ENCODE data around the gene RTL10. TPM values are rescaled to one million over a fixed set of nuclear protein-coding genes. Genes with fewer than 3 reads are reported as not detected.
A peak's percentile ranks its signal among the peaks of the same experiment; 100 is the strongest.

RTL10 gene
- total and polyA plus RNA-seq, 8 donors: 3.7 to 12.4 (median 8.6) TPM

DNA sequence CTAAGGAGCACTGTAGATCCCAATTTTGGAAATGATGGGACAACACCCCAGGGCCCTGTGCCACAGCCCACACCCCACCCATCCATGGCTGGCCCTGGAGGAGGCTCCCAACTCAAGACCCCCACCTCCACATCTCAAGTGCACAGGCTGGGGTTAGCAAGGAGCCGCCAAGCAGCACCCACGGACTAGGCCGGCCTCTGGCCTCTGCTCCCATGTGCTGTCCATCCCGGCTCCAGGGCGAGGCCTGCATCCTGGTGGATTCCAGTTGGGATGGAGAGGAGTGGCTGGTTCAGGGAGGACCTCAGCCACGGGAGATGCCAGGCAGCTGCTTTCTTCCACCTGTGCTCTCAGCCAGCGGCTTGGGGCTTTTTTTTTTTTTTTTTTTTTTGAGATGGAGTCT lies 43.5 kb upstream of the RTL10 start:
- no peak for FAIRE-seq
- Histone ChIP-seq H3K36me3 (no peaks in the 10 kb centered on the region), H3K27me3 (no peaks in the 10 kb centered on the region), H3K9me3 (no peaks in the 10 kb centered on the region), H3K4me1 (no peaks in the 10 kb centered on the region), H3K4me3 (no peak overlapping the region), H3K27ac (no peak overlapping the region)
- WGBS, 2 donors: 92 to 95% methylated on average over 7 of the region's 7 CpGs
- no peak for DNase-seq
- intact Hi-C loops (cut with DNase I): no loop called here
- no peak for ATAC-seq
- TF ChIP-seq, protein P1, sequence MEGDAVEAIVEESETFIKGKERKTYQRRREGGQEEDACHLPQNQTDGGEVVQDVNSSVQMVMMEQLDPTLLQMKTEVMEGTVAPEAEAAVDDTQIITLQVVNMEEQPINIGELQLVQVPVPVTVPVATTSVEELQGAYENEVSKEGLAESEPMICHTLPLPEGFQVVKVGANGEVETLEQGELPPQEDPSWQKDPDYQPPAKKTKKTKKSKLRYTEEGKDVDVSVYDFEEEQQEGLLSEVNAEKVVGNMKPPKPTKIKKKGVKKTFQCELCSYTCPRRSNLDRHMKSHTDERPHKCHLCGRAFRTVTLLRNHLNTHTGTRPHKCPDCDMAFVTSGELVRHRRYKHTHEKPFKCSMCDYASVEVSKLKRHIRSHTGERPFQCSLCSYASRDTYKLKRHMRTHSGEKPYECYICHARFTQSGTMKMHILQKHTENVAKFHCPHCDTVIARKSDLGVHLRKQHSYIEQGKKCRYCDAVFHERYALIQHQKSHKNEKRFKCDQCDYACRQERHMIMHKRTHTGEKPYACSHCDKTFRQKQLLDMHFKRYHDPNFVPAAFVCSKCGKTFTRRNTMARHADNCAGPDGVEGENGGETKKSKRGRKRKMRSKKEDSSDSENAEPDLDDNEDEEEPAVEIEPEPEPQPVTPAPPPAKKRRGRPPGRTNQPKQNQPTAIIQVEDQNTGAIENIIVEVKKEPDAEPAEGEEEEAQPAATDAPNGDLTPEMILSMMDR (IDR thresholded peaks at IDR 0.05): no peak

DNA sequence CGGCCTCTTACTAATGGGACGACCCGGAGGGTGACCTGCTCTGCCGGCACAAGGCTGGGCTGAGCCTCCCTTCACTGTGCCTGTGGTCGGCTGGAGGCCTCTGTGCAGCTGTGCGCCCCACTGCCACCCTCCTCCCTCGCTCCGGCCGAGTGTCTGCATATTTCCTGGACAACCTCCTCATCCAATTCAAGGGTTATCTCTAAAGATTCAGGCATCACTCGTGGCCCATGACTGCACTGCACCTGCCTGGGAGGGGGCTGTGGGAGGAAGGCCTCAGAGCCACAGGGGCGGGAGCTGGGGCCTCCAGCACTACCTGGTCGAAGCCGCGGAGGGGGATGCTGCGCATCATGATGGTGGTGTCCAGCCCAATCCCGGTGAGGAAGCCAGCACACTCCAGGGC lies 43.1 kb upstream of the RTL10 start:
- H3K4me1 ChIP-seq: no peaks in the 10 kb centered on the region
- H3K27me3 ChIP-seq: no peaks in the 10 kb centered on the region
- intact Hi-C loops (cut with DNase I): no loop called here
- no peak for FAIRE-seq
- H3K27ac ChIP-seq: no peak overlapping the region
- no peak for ATAC-seq
- TF ChIP-seq, protein P1 (IDR thresholded peaks at IDR 0.05): no peak
- DNase-seq: no peak
- H3K4me3 ChIP-seq: no peak overlapping the region
- no peaks in the 10 kb centered on the region for H3K36me3 ChIP-seq
- 89% methylated on average over 16 of the region's 16 CpGs for WGBS, 2 donors
- no peaks in the 10 kb centered on the region for H3K9me3 ChIP-seq

DNA sequence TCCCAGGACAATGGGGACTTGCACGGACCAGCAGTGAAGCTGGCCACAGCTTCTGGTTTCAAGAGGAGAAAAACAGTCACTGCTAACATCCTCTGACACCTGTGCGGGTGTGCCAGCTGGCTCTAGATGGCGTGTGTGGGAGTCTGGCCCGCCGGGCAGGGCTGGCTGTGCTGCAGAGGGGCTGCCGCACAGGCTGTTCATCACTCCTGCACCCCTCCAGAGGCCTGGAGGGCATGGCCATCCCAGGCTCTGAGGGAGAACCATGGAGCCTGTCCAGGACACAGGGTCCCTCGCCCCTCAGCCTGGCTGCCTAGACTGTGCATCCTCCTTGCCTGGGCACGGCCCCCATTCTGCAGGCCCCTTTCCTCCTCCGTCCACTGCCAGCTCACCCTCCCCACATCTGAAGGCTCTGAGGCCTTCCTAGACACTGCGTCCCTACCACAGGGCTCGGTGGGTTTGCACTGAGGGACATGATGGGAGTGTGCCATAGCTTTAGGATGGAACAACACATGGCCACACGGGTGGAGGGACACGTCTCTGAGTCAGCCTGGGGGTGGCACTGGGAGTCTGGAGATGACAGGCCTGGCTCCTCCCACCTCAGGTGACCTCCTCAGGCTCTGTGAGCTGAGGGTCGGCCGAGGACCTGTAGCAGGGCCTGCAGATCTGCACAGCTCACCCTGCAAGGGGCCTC lies 42.1 kb upstream of the RTL10 start:
- intact Hi-C loops (cut with DNase I): no loop called here

DNA sequence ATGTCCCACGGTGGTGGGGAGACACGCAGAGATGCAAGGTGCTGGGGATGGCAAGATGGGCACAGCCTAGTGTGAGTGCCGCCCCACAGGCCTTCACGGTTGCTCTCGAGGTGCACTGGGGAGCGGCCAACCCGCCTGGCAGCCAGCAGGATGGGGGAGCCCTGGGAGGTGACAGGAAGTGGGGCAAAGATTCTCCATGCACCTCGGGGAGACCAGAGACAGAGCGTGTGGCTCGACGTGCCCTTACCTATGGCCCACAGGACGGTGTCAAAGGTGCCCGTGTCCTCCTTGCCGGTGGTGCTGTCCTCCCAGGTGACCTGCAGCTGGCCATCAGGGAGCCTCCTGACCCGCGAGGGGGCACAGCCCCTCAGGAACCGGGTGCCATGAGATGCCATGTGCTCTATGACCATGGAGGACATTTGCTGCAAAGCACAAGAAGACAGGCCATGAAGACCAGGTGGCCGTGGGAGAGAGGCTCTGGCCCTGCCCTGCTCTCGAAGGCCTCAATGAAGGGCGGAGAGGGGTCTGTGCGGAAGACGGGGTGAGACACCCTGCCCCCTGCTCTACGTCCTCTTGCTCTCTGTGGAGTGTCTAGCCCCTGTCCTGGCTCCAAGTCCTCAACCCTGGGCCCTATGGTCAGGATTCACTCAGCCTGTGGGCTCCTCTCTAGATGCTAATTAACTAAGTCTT lies 40.6 kb upstream of the RTL10 start:
- no peak for ATAC-seq
- H3K4me1 ChIP-seq: no peaks in the 10 kb centered on the region
- H3K36me3 ChIP-seq: no peaks in the 10 kb centered on the region
- no peak overlapping the region for H3K4me3 ChIP-seq
- DNase-seq: peak in 1 of 6 donors; percentile 44
- intact Hi-C loops (cut with DNase I): no loop called here
- TF ChIP-seq, protein P1 (IDR thresholded peaks at IDR 0.05): no peak
- H3K27me3 ChIP-seq: no peaks in the 10 kb centered on the region
- no peak for FAIRE-seq
- no peaks in the 10 kb centered on the region for H3K9me3 ChIP-seq
- 94% methylated on average over 23 of the region's 23 CpGs for WGBS, 2 donors
- no peak overlapping the region for H3K27ac ChIP-seq

More for the DNA sequence above, 42.1 kb upstream of the RTL10 start:
- ATAC-seq (no peak), FAIRE-seq (no peak), DNase-seq (no peak)
- H3K4me3 ChIP-seq: no peak overlapping the region
- H3K27ac ChIP-seq: no peak overlapping the region
- no peaks in the 10 kb centered on the region for H3K27me3 ChIP-seq
- TF ChIP-seq, protein P1 (IDR thresholded peaks at IDR 0.05): no peak
- 89 to 93% methylated on average over 14 to 15 of the region's 15 CpGs for WGBS, 2 donors
- H3K36me3 ChIP-seq: no peaks in the 10 kb centered on the region
- H3K9me3 ChIP-seq: no peaks in the 10 kb centered on the region
- no peaks in the 10 kb centered on the region for H3K4me1 ChIP-seq

DNA sequence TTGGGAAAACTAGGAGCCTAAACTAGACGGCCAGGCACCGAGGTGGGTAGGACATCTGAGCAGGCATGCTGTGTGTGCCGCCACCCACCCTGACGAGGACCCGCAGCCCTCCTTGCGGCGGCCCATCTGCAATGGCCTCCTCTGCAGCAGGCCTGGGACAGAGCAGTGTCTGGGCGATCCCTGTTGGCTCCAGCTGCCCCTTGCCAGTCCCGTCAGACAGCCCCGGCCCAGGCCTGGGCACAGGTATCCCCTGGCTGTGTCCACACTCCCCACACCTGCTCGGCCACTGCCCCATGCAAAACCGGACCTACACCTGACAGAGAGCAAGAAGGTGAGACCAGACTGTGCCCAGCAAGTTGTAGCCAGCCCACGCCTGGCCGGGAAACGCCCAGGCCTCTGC lies 38.7 kb upstream of the RTL10 start:
- FAIRE-seq: no peak
- no peak for ATAC-seq
- WGBS, 2 donors: 89 to 90% methylated on average over 15 of the region's 15 CpGs
- intact Hi-C loops (cut with DNase I): no loop called here
- TF ChIP-seq, protein P1 (IDR thresholded peaks at IDR 0.05): no peak
- Histone ChIP-seq H3K27ac (no peak overlapping the region), H3K4me1 (no peaks in the 10 kb centered on the region), H3K36me3 (no peaks in the 10 kb centered on the region), H3K9me3 (no peaks in the 10 kb centered on the region), H3K27me3 (no peaks in the 10 kb centered on the region), H3K4me3 (no peak overlapping the region)
- DNase-seq: peak in 1 of 6 donors; percentile 54
